Tibial nerve (tissue), 3 donors: ENCODE measurements around the gene EGFR.

Experiments
- POLR2A ChIP-seq, 2 donors: fragments of 450-650 bp; IDR thresholded peaks; one replicate each; pipeline ENCODE4 v1.6.1; 2017; ENCODE audit warnings: antibody characterized with exemption in 2 of 2, mild to moderate bottlenecking in 2 of 2, moderate library complexity in 2 of 2
- TF ChIP-seq, protein P1 (sequence below), 5 experiments: fragments of 200-600 bp in 3 of 5; fragments of 450-650 bp in 2 of 5; sonication (generic) in 3 of 5; IDR thresholded peaks; one replicate each; pipeline ENCODE4 v1.5.1; 2016 to 2019; ENCODE audit warnings: antibody characterized with exemption in 5 of 5, mild to moderate bottlenecking in 3 of 5, moderate library complexity in 2 of 5

DNA sequence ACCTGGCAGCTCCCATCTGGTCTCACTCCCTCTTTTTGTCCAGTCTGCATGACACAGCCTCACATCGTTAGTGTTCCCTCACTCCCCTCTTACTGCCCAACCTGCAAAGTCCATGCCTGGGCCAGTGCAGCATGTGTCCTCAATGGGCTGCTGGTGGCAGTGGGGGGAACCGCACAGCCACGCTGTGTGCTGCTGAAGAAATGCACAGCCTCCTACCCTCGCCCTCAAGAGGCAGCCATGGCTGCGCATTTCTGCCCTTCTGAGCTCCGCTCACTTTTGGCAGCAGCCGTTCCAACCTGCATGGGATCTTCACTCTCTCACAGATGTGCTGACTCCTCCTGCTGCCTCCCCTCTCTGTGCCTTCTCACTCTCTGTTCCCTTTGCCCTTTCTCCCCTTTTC is 103.4 kb downstream of the EGFR start:
- TF ChIP-seq, protein P1, sequence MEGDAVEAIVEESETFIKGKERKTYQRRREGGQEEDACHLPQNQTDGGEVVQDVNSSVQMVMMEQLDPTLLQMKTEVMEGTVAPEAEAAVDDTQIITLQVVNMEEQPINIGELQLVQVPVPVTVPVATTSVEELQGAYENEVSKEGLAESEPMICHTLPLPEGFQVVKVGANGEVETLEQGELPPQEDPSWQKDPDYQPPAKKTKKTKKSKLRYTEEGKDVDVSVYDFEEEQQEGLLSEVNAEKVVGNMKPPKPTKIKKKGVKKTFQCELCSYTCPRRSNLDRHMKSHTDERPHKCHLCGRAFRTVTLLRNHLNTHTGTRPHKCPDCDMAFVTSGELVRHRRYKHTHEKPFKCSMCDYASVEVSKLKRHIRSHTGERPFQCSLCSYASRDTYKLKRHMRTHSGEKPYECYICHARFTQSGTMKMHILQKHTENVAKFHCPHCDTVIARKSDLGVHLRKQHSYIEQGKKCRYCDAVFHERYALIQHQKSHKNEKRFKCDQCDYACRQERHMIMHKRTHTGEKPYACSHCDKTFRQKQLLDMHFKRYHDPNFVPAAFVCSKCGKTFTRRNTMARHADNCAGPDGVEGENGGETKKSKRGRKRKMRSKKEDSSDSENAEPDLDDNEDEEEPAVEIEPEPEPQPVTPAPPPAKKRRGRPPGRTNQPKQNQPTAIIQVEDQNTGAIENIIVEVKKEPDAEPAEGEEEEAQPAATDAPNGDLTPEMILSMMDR (IDR thresholded peaks at IDR 0.05), result no peak
- no peak for TF ChIP-seq POLR2A (IDR thresholded peaks at IDR 0.05)
